ENCODE results near the gene COQ8B.

The COQ8B gene

GRCh38 chr19:40713939-40714338 is 2.7 kb downstream of the COQ8B start:
- H3K9me3 ChIP-seq (ENCODE audit: insufficient read depth, low read depth, low read length) = no peaks in the 10 kb centered on the region
- no peaks in the 10 kb centered on the region for H3K27me3 ChIP-seq (ENCODE audit: insufficient read depth, low read length)
- peaks cover 30% of the 10 kb centered on the region for H3K36me3 ChIP-seq (ENCODE audit: insufficient read depth, low read depth, low read length)
- peak overlapping the region; percentile 88; the same call in 1 of the 2 replicates for H3K9ac ChIP-seq (ENCODE audit: low read depth, low read length)
- no peak overlapping the region for H3K4me3 ChIP-seq (ENCODE audit: low read length)
- no peak overlapping the region for H3K27ac ChIP-seq (ENCODE audit: low read length)
- H3K4me1 ChIP-seq (ENCODE audit: insufficient read depth, low read length) = peaks cover 19% of the 10 kb centered on the region; the same call in 1 of the 2 replicates

DNA sequence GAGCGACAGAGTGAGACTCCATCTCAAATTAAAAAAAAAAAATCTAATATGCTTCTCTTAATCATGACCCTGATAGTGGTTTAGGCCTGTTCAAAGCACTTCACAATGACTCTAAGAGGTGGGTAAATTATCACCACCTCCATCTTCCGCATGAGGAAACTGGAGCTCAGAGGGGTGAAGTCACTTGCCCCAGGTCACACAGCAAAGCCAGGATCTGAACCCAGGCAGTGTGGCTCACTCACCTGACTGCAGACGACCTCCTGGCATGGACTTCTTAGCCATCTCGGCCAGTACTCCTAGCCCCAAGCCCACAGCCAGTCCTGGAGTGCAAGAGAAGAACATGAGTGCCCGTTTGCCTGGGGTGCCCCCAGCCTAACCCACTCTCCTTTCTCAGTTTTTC is 6.9 kb downstream of the COQ8B start:
- no peaks in the 10 kb centered on the region for H3K9me3 ChIP-seq (ENCODE audit: insufficient read depth, low read depth, low read length)
- H3K27ac ChIP-seq (ENCODE audit: low read length) = no peak overlapping the region
- peaks cover 62% of the 10 kb centered on the region for H3K36me3 ChIP-seq (ENCODE audit: insufficient read depth, low read depth, low read length)

DNA sequence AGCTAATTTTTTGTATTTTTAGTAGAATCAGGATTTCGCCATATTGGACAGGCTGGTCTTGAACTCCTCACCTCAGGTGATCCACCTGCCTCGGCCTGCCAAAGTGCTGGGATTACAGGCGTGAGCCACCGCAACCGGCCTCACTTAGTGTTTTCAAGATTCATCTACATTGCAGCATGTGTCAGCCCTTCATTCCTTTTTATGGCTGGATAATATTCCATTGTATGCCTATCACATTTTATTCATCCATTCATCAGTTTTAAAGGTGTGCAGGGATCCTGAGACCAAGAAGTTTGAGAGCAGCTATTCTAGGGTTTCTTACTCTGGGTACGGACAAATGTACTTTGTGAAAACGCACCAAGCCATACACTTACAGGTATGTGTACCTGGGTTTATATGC is 9.1 kb downstream of the COQ8B start:
- H3K4me1 ChIP-seq (ENCODE audit: insufficient read depth, low read length) = no peaks in the 10 kb centered on the region
- H3K9ac ChIP-seq (ENCODE audit: low read depth, low read length) = no peak overlapping the region
- no peaks in the 10 kb centered on the region for H3K27me3 ChIP-seq (ENCODE audit: insufficient read depth, low read length)
- H3K36me3 ChIP-seq (ENCODE audit: insufficient read depth, low read depth, low read length) = peaks cover 73% of the 10 kb centered on the region
- H3K27ac ChIP-seq (ENCODE audit: low read length) = no peak overlapping the region
- no peak overlapping the region for H3K4me3 ChIP-seq (ENCODE audit: low read length)
- H3K9me3 ChIP-seq (ENCODE audit: insufficient read depth, low read depth, low read length) = no peaks in the 10 kb centered on the region

More for the DNA sequence above, 6.9 kb downstream of the COQ8B start:
- no peak overlapping the region for H3K4me3 ChIP-seq (ENCODE audit: low read length)
- no peak overlapping the region for H3K9ac ChIP-seq (ENCODE audit: low read depth, low read length)
- no peaks in the 10 kb centered on the region for H3K27me3 ChIP-seq (ENCODE audit: insufficient read depth, low read length)
- peaks cover 4% of the 10 kb centered on the region; the same call in 1 of the 2 replicates for H3K4me1 ChIP-seq (ENCODE audit: insufficient read depth, low read length)

DNA sequence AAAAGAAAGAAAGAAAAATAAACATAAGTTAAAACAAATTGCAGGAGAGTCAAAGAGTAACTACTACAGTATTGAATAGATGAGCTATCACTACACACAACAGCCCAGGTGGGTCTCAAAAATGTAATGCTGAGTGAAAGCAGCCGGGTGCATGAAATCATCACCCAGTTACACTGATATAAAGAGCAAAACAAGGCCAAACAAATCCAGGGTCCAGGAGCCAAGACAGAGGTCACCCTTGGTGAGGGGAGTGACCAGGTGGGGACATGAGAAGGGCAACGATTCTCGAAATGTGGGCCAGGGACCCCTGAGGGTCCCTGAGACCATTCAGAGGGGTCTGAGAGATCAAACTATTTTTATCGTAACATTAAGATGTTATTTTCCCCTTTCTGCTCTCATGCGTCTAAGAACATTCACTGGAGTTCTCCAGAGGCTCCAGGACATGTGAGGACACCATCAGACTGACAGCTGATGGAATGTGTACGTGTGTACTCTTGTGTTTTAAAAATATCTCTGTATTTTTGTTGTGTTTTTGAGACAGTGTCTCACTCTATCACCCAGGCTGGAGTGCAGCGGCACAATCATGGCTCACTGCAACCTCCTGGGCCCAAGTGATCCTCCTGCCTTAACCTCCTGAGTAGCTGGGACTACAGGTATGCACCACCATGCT is 10.6 kb downstream of the COQ8B start:
- H3K4me3 ChIP-seq (ENCODE audit: low read length) = no peak overlapping the region
- peaks cover 75% of the 10 kb centered on the region for H3K36me3 ChIP-seq (ENCODE audit: insufficient read depth, low read depth, low read length)
- H3K9ac ChIP-seq (ENCODE audit: low read depth, low read length) = no peak overlapping the region

DNA sequence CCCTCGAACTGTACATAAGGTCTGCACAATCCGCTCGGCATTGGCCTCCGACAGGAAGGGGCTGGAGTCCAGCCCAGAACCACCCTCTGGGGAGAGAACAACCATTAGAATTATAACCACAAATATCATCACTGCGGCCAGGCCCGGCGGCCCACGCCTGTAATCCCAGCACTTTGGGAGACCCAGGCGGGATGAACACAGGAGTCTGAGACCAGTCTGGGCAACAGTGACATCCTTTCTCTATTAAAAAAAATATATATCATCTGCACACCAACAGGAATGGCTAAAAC is 11.4 kb downstream of the COQ8B start:
- H3K27ac ChIP-seq (ENCODE audit: low read length) = no peak overlapping the region
- no peaks in the 10 kb centered on the region for H3K4me1 ChIP-seq (ENCODE audit: insufficient read depth, low read length)
- H3K9ac ChIP-seq (ENCODE audit: low read depth, low read length) = no peak overlapping the region
- no peaks in the 10 kb centered on the region for H3K9me3 ChIP-seq (ENCODE audit: insufficient read depth, low read depth, low read length)
- peaks cover 82% of the 10 kb centered on the region for H3K36me3 ChIP-seq (ENCODE audit: insufficient read depth, low read depth, low read length)
- no peak overlapping the region for H3K4me3 ChIP-seq (ENCODE audit: low read length)
- no peaks in the 10 kb centered on the region for H3K27me3 ChIP-seq (ENCODE audit: insufficient read depth, low read length)

More for the DNA sequence above, 10.6 kb downstream of the COQ8B start:
- Histone ChIP-seq H3K27me3 (ENCODE audit: insufficient read depth, low read length) (no peaks in the 10 kb centered on the region), H3K27ac (ENCODE audit: low read length) (no peak overlapping the region), H3K9me3 (ENCODE audit: insufficient read depth, low read depth, low read length) (no peaks in the 10 kb centered on the region), H3K4me1 (ENCODE audit: insufficient read depth, low read length) (no peaks in the 10 kb centered on the region)

GRCh38 chr19:40704491-40705361 is 12.0 kb downstream of the COQ8B start:
- H3K36me3 ChIP-seq (ENCODE audit: insufficient read depth, low read depth, low read length) = peaks cover 81% of the 10 kb centered on the region

DNA sequence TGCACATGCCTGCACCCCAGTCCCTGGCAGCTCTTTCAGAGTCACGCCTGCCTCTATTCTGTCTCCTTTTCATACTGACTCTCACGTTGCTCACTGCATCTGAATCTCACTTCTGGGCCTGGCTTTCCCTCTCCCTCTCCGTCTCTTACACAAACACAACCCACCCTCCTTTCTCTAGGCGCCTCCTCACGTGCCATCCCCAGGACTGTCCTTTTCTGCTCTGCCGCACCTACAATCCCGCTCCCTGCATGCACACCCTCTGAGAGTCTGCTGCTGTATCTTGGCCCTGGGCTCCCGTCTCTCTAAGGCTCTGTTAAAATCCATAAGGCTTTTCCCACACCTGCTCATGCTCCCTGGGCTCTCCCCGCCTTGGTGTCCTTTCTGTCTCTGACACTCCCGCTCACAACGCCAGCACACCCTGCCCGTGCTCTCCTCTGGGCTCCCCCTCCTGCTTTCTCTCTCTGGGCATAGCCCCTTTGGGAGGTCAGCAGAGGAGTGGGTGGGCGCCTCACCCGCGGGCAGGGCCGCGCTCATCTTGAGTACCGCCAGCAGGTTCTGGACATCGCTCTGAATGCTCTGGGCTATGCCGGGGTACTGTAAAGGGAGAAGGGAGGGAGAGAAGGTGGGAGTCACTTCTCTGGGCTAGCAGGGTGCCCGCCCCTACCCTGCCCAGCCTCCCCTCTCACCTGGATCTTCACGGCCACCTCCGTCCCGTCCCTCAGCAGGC is 13.5 kb downstream of the COQ8B start:
- Histone ChIP-seq H3K4me3 (ENCODE audit: low read length) (no peak overlapping the region), H3K9me3 (ENCODE audit: insufficient read depth, low read depth, low read length) (no peaks in the 10 kb centered on the region), H3K27me3 (ENCODE audit: insufficient read depth, low read length) (no peaks in the 10 kb centered on the region), H3K27ac (ENCODE audit: low read length) (no peak overlapping the region), H3K9ac (ENCODE audit: low read depth, low read length) (no peak overlapping the region; the same call in 1 of the 2 replicates), H3K36me3 (ENCODE audit: insufficient read depth, low read depth, low read length) (peaks cover 71% of the 10 kb centered on the region), H3K4me1 (ENCODE audit: insufficient read depth, low read length) (no peaks in the 10 kb centered on the region)

More at GRCh38 chr19:40704491-40705361, 12.0 kb downstream of the COQ8B start:
- Histone ChIP-seq H3K27ac (ENCODE audit: low read length) (no peak overlapping the region), H3K9ac (ENCODE audit: low read depth, low read length) (no peak overlapping the region), H3K27me3 (ENCODE audit: insufficient read depth, low read length) (no peaks in the 10 kb centered on the region), H3K4me3 (ENCODE audit: low read length) (no peak overlapping the region), H3K4me1 (ENCODE audit: insufficient read depth, low read length) (no peaks in the 10 kb centered on the region), H3K9me3 (ENCODE audit: insufficient read depth, low read depth, low read length) (no peaks in the 10 kb centered on the region)

DNA sequence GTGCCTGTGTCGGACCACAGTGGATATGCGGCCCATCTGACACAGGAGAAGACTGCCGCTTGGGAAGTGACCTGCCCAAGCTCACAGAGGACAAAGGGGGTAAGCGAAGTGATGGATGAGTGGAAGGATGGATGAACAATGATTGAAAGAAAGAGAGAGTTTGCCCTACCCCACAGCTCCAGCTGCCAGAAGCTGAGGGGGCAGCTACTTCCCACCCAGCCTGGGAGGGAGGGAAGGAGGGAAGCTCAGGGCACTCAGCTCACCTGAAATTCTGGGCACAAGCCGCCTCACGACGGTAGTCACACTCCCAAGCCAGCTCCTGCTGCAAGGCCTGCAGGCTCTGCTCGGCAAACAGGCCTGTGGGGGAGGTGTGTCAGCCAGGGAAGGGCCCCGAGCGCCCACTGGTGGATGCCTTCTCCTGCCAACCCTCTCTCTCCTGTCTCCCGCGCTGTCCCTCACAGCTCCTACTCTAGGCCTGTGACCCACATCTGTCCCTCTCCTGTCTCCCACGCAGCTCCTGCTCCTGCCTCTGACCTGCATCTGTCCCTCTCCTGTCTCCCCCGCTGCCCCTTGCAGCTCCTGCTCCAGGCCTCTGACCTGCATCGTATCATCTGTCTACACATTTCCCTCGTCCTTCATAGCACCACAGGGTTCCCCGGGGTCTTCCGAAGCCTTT is 14.2 kb downstream of the COQ8B start:
- H3K9ac ChIP-seq (ENCODE audit: low read depth, low read length) = peak overlapping the region; percentile 23; the same call in 1 of the 2 replicates
- H3K4me3 ChIP-seq (ENCODE audit: low read length) = no peak overlapping the region
- H3K27ac ChIP-seq (ENCODE audit: low read length) = no peak overlapping the region

DNA sequence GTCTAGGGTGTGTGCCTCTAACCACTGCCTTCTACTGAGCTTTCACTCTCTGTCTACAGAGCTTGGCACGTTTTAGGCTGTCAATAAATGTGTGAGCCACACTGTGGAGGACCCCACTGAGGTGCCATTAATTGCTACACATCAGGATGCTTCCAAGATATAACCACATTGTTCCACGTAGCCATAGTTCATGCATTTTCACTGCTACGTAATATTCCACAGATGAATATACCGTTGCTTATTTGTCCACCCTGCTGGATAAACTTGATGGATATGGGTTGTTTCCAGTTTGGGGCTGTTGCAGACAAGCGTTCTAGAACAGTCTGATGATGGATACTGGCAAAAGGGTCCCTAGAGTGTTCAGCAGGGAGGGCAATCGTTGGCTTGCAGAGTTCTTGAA is 14.9 kb downstream of the COQ8B start:
- H3K27me3 ChIP-seq (ENCODE audit: insufficient read depth, low read length) = no peaks in the 10 kb centered on the region

More for the DNA sequence above, 14.2 kb downstream of the COQ8B start:
- Histone ChIP-seq H3K27me3 (ENCODE audit: insufficient read depth, low read length) (no peaks in the 10 kb centered on the region), H3K4me1 (ENCODE audit: insufficient read depth, low read length) (no peaks in the 10 kb centered on the region), H3K9me3 (ENCODE audit: insufficient read depth, low read depth, low read length) (no peaks in the 10 kb centered on the region), H3K36me3 (ENCODE audit: insufficient read depth, low read depth, low read length) (peaks cover 65% of the 10 kb centered on the region)

DNA sequence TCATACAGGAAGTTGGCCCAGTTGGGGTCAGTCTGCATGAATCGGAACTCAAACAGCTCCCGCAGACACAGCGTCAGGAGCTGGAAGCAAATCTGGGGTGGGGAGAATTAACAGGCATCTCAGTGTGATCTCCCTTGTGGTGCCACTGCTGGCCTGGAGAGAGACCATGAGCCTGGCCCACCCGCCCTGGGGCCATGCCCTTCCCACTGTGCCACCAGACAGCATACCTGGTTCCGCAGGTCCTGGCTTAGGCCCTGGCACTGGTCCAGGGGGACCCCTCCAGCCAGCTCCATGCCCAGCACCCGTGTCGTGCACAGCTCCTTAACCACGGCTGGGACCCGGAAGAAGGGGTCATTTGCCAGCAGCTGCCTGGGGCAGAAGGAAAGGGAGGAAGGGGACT is 16.6 kb downstream of the COQ8B start:
- H3K9me3 ChIP-seq (ENCODE audit: insufficient read depth, low read depth, low read length) = no peaks in the 10 kb centered on the region
- H3K27me3 ChIP-seq (ENCODE audit: insufficient read depth, low read length) = no peaks in the 10 kb centered on the region
- no peak overlapping the region for H3K4me3 ChIP-seq (ENCODE audit: low read length)
- H3K27ac ChIP-seq (ENCODE audit: low read length) = no peak overlapping the region
- no peak overlapping the region for H3K9ac ChIP-seq (ENCODE audit: low read depth, low read length)
- H3K4me1 ChIP-seq (ENCODE audit: insufficient read depth, low read length) = no peaks in the 10 kb centered on the region
- peaks cover 60% of the 10 kb centered on the region for H3K36me3 ChIP-seq (ENCODE audit: insufficient read depth, low read depth, low read length)

More for the DNA sequence above, 14.9 kb downstream of the COQ8B start:
- H3K4me1 ChIP-seq (ENCODE audit: insufficient read depth, low read length) = no peaks in the 10 kb centered on the region
- H3K9ac ChIP-seq (ENCODE audit: low read depth, low read length) = no peak overlapping the region
- no peaks in the 10 kb centered on the region for H3K9me3 ChIP-seq (ENCODE audit: insufficient read depth, low read depth, low read length)
- no peak overlapping the region for H3K27ac ChIP-seq (ENCODE audit: low read length)
- peaks cover 64% of the 10 kb centered on the region for H3K36me3 ChIP-seq (ENCODE audit: insufficient read depth, low read depth, low read length)
- H3K4me3 ChIP-seq (ENCODE audit: low read length) = no peak overlapping the region

DNA sequence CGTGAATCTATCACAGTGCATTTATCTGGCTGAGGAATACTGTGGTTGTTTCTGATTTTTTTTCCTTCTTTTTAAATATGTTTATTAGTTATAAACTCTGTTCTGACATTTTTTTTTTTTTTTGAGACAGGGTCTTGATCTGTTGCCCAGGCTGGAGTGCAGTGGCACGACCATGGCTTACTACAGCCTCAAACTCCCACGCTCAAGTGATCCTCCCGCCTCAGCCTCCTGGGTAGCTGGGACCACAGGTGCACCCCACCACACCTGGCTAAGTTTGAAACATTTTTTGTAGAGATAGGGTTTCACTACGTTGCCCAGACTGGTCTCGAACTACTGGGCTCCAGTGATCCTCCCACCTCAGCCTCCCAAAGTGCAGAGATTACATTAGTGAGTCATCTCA is 19.7 kb downstream of the COQ8B start:
- no peak overlapping the region for H3K4me3 ChIP-seq (ENCODE audit: low read length)
- H3K9me3 ChIP-seq (ENCODE audit: insufficient read depth, low read depth, low read length) = no peaks in the 10 kb centered on the region
- H3K27me3 ChIP-seq (ENCODE audit: insufficient read depth, low read length) = no peaks in the 10 kb centered on the region
- peaks cover 40% of the 10 kb centered on the region for H3K36me3 ChIP-seq (ENCODE audit: insufficient read depth, low read depth, low read length)
- H3K9ac ChIP-seq (ENCODE audit: low read depth, low read length) = no peak overlapping the region
- H3K27ac ChIP-seq (ENCODE audit: low read length) = no peak overlapping the region
- H3K4me1 ChIP-seq (ENCODE audit: insufficient read depth, low read length) = no peaks in the 10 kb centered on the region
